Transverse colon (tissue), 4 donors: ENCODE results near the gene PTPRB. TPM values are rescaled to one million over a fixed set of nuclear protein-coding genes. Genes with fewer than 3 reads are reported as not detected.

Experiments used
- DNase-seq: peaks from one replicate; pipeline ENCODE4 v3.0.0-alpha.2; 2019
- H3K27ac ChIP-seq, 4 donors: fragments of 200-600 bp; sonication (generic); 2 replicates each; pipeline ENCODE4 v1.5.1; 2016 to 2018; ENCODE audit warnings: inconsistent platforms in 4 of 4
- H3K27me3 ChIP-seq: fragments of 200-600 bp; sonication (generic); 2 replicates; pipeline ENCODE4 v1.5.1; 2017; ENCODE audit warnings: inconsistent platforms
- H3K36me3 ChIP-seq, 4 donors: fragments of 200-600 bp; sonication (generic); 2 replicates each; pipeline ENCODE4 v1.5.1; 2017 to 2019; ENCODE audit warnings: inconsistent platforms in 4 of 4
- H3K4me1 ChIP-seq, 4 donors: fragments of 200-600 bp; sonication (generic); 2 replicates each; pipeline ENCODE4 v1.5.1; 2017 to 2020; ENCODE audit warnings: inconsistent platforms in 4 of 4
- H3K4me3 ChIP-seq, 4 donors: fragments of 200-600 bp; sonication (generic); 1 replicate in 1 of 4; 2 replicates in 3 of 4; pipeline versions ENCODE4 v1.5.1 to v1.6.1; 2017 to 2019; ENCODE audit warnings: inconsistent platforms in 4 of 4
- H3K9me3 ChIP-seq, 2 donors: fragments of 200-600 bp; sonication (generic); 2 replicates each; pipeline ENCODE4 v1.5.1; 2017 to 2019; ENCODE audit warnings: inconsistent platforms in 2 of 2
- CTCF ChIP-seq, 5 experiments: fragments of 200-600 bp in 3 of 5; fragments of 450-650 bp in 2 of 5; sonication (generic) in 3 of 5; IDR thresholded peaks; 1 replicate in 2 of 5; 2 replicates in 3 of 5; pipeline ENCODE4 v1.5.1; 2016 to 2017; ENCODE audit warnings: antibody characterized with exemption in 5 of 5, inconsistent platforms in 3 of 5, mild to moderate bottlenecking in 2 of 5, moderate library complexity in 1 of 5
- EP300 ChIP-seq: sonication (generic); formaldehyde crosslinking; IDR thresholded peaks from one replicate; pipeline ENCODE4 v1.6.1; 2017; ENCODE audit warnings: antibody characterized with exemption, low read depth
- POLR2A ChIP-seq: fragments of 450-650 bp; IDR thresholded peaks from one replicate; pipeline ENCODE4 v1.6.1; 2016; ENCODE audit warnings: antibody characterized with exemption, mild to moderate bottlenecking, moderate library complexity
- POLR2AphosphoS5 ChIP-seq, 3 donors: sonication (generic); formaldehyde crosslinking; IDR thresholded peaks; one replicate each; pipeline ENCODE4 v1.6.1; 2016; ENCODE audit warnings: antibody characterized with exemption in 3 of 3
- WGBS, 2 donors: methylation state at CpG; one replicate each; pipeline ENCODE4 v1.1.5; 2018; ENCODE audit warnings: low coverage in 1 of 2; 5-methylcytosine and 5-hydroxymethylcytosine counted together
- in situ Hi-C, 4 donors: fragments of 200-750 bp; cut with MboI; loops; one replicate each; pipeline versions ENCODE4 v1.15.0 to v1.15.1; 2017; ENCODE audit warnings: low sequenced_read_pairs in 3 of 4, low pct_ligation_motif_present in 1 of 4, low pct_unique_long_range_greater_than_20kb in 1 of 4
- intact Hi-C: fragments of 100-400 bp; cut with DNase I; formaldehyde crosslinking; loops from one replicate; pipeline ENCODE4 v1.15.1; 2023; ENCODE audit warnings: low total_unique reads
- total RNA-seq, 4 donors: library from RNA; depleted of rRNA; stranded (reverse); fragments of >200 nt; gene quantifications; one replicate each; pipeline ENCODE4 v1.1.0, GENCODE V29; 2016

Gene PTPRB
- total RNA-seq, 4 donors from 2014 or later, result 17.2 to 29.7 (median 26.2) TPM

- Histone ChIP-seq H3K27ac (no peak overlapping the region), H3K36me3 (no peaks in the 10 kb centered on the region), H3K4me3 (no peak overlapping the region), H3K9me3 (no peaks in the 10 kb centered on the region), H3K4me1 (no peaks in the 10 kb centered on the region), H3K27me3 (no peaks in the 10 kb centered on the region)
- TF ChIP-seq CTCF (IDR thresholded peaks at IDR 0.05) (no peak), POLR2A (no peak), POLR2AphosphoS5 (IDR thresholded peaks at IDR 0.05) (no peak), EP300 (no peak)
- 70 to 73% methylated on average over 7 of the region's 7 CpGs for WGBS, 2 donors
- no peak for DNase-seq
- intact Hi-C loops (no loop called here), in situ Hi-C loops (no loop called here)
These were observed 27.2 kb upstream of the PTPRB start for GRCh38 chr12:70664465-70664881.

GRCh38 chr12:70663838-70664237 lies 26.6 kb upstream of the PTPRB start:
- Histone ChIP-seq H3K27me3 (no peaks in the 10 kb centered on the region), H3K4me3 (no peak overlapping the region), H3K4me1 (no peaks in the 10 kb centered on the region), H3K9me3 (no peaks in the 10 kb centered on the region), H3K27ac (no peak overlapping the region), H3K36me3 (no peaks in the 10 kb centered on the region)
- TF ChIP-seq POLR2AphosphoS5 (IDR thresholded peaks at IDR 0.05), result no peak
- no peak for TF ChIP-seq EP300
- TF ChIP-seq POLR2A, result no peak
- no peak for TF ChIP-seq CTCF (IDR thresholded peaks at IDR 0.05)
- in situ Hi-C loops (no loop called here), intact Hi-C loops (no loop called here)
- DNase-seq, result no peak
- WGBS, 2 donors, result 75 to 84% methylated on average over 1 of the region's 1 CpG

- no peak for DNase-seq
- TF ChIP-seq EP300 (no peak), POLR2AphosphoS5 (IDR thresholded peaks at IDR 0.05) (no peak), POLR2A (no peak), CTCF (IDR thresholded peaks at IDR 0.05) (no peak)
- Histone ChIP-seq H3K9me3 (no peaks in the 10 kb centered on the region), H3K4me3 (no peak overlapping the region), H3K27me3 (no peaks in the 10 kb centered on the region), H3K4me1 (no peaks in the 10 kb centered on the region), H3K27ac (no peak overlapping the region), H3K36me3 (no peaks in the 10 kb centered on the region)
- WGBS, 2 donors, result 53 to 65% methylated on average over 4 to 8 of the region's 8 CpGs
- intact Hi-C loops, result no loop called here
- in situ Hi-C loops, result no loop called here
These were observed 24.4 kb upstream of the PTPRB start for GRCh38 chr12:70661466-70662161.

GRCh38 chr12:70660620-70661219 lies 23.5 kb upstream of the PTPRB start:
- WGBS, 2 donors, result 71 to 100% methylated on average over 3 to 5 of the region's 5 CpGs
- intact Hi-C loops, result no loop called here
- TF ChIP-seq POLR2A, result no peak
- TF ChIP-seq CTCF (IDR thresholded peaks at IDR 0.05), result no peak
- no peak for TF ChIP-seq EP300
- TF ChIP-seq POLR2AphosphoS5 (IDR thresholded peaks at IDR 0.05), result no peak
- H3K9me3 ChIP-seq, result no peaks in the 10 kb centered on the region
- no peak overlapping the region for H3K27ac ChIP-seq
- DNase-seq, result no peak
- H3K36me3 ChIP-seq, result no peaks in the 10 kb centered on the region
- in situ Hi-C loops, result no loop called here
- H3K4me1 ChIP-seq, result no peaks in the 10 kb centered on the region
- H3K27me3 ChIP-seq, result no peaks in the 10 kb centered on the region
- H3K4me3 ChIP-seq, result no peak overlapping the region
